ENCODE results near the gene TMEM95. TPM values are rescaled to one million over a fixed set of nuclear protein-coding genes. Genes with fewer than 3 reads are reported as not detected.

The TMEM95 gene
- total and polyA plus RNA-seq, 10 of the 15 experiments (the other 5 are each of a cell fraction or from before 2014, with no cell fraction given) = 0.05 to 0.28 TPM; not detected in 8

DNA sequence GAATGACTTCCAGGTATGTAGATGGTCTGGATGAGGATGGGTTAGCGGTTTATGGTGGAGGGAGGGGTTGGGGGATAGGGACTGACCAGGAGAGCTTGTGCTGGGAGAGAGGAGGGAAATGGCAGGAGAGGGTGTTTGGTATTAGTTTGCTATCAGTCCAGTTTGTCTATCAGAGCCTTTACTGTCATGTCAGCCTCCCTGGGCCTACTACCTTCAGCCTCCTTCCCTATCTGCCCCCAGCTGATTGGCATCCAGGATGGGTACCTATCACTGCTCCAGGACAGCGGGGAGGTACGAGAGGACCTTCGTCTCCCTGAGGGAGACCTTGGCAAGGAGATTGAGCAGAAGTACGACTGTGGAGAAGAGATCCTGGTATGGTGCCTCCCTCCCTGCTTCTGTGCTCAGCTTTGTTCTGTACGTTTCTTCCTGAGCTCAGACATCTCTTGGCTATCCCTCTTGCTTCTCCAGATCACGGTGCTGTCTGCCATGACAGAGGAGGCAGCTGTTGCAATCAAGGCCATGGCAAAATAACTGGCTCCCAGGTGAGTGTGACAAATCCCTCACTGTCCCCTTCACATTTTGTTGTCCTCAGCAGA, 43.7 kb upstream of the TMEM95 start:
- Histone ChIP-seq H3K4me2 (ENCODE audit: control insufficient read depth, insufficient read depth) (peak overlapping the region; percentile 93), H3K4me3 (peak overlapping the region; percentile 99; the same call in 1 of the 2 replicates), H3K9me3 (replicated peaks; ENCODE audit: control insufficient read depth, insufficient read depth, low read length) (no peaks in the 10 kb centered on the region), H3K27me3 (replicated peaks in 1 of 2; ENCODE audit: control insufficient read depth in 2 of 2, insufficient read depth in 2 of 2, low read length in 1 of 2) (no peaks in the 10 kb centered on the region), H3K79me2 (ENCODE audit: control insufficient read depth, insufficient read depth, low read length) (peaks cover 59% of the 10 kb centered on the region), H4K20me1 (ENCODE audit: control insufficient read depth, insufficient read depth) (peaks cover 21% of the 10 kb centered on the region), H3K36me3 (ENCODE audit: control insufficient read depth in 2 of 2, insufficient read depth in 2 of 2, low read length in 1 of 2) (peaks cover 25 to 35% of the 10 kb centered on the region in 2 experiments), H3K4me1 (ENCODE audit: control insufficient read depth, insufficient read depth, low read length) (peaks cover 24% of the 10 kb centered on the region), H2AFZ (ENCODE audit: control insufficient read depth, low read depth, low read length) (no peak overlapping the region), H3K9ac (ENCODE audit: control insufficient read depth, insufficient read depth, low read length) (no peak overlapping the region; the same call in 1 of the 2 replicates), H3K27ac (ENCODE audit: control insufficient read depth, insufficient read depth) (no peak overlapping the region)
- ChIA-PET POLR2A (interaction anchor here (1.5 to 2.6 kb wide), 3 partner anchors 15 to 26 kb away, joined by 3 to 13 read pairs (median 8); partner anchors contain the start of gene ACAP1), RAD21 (ENCODE audit: unreplicated experiment) (no interaction called here), SMC1A (ENCODE audit: uncharacterized antibody, unreplicated experiment) (no interaction called here), CTCF (interaction anchor here (0.9 to 2.1 kb wide), 3 partner anchors 9 to 25 kb away, joined by 3 to 6 read pairs (median 3); partner anchors contain the start of gene ACAP1)
- DNase-seq (ENCODE audit: low read depth, low spot score) = no peak
- TF ChIP-seq POLR2AphosphoS5 (IDR thresholded peaks at IDR 0.05; ENCODE audit: low read length) = peak; percentile 67; the same call in 1 of the 2 replicates
- no peak for TF ChIP-seq GATAD2B (conservative IDR thresholded peaks at IDR 0.05; ENCODE audit: low read depth)
- no peak for ATAC-seq
- TSS peak; percentile 64 for BruUV-seq (replicated peaks)
- in situ Hi-C loops (cut with MboI) (no loop called here), intact Hi-C loops (cut with micrococcal nuclease; ENCODE audit: unreplicated experiment) (no loop called here)
- no peak for FAIRE-seq
- 73% methylated on average over 7 of the region's 7 CpGs for WGBS (ENCODE audit: insufficient coverage, insufficient replicate concordance, low lambda C conversion rate, missing lambda C conversion rate)

GRCh38 chr17:7312432-7313087, 42.4 kb upstream of the TMEM95 start:
- ChIA-PET SMC1A (ENCODE audit: uncharacterized antibody, unreplicated experiment) (interaction anchor here (1.0 kb wide), 1 partner anchor 13 kb away, joined by 3 read pairs; no protein-coding TSS in a partner anchor), RAD21 (ENCODE audit: unreplicated experiment) (no interaction called here), CTCF (interaction anchor here (0.7 to 1.2 kb wide), 3 partner anchors 16 to 267 kb away, joined by 3 read pairs; no protein-coding TSS in a partner anchor), POLR2A (interaction anchor here (0.6 to 2.6 kb wide), 4 partner anchors 17 to 196 kb away, joined by 3 to 13 read pairs (median 4); partner anchors contain the start of genes ACAP1 and NEURL4)
- DNase-seq (ENCODE audit: low read depth, low spot score) (no peak), ATAC-seq (no peak), FAIRE-seq (no peak)
- in situ Hi-C loops (cut with MboI) (no loop called here), intact Hi-C loops (cut with micrococcal nuclease; ENCODE audit: unreplicated experiment) (no loop called here)
- Histone ChIP-seq H3K4me2 (ENCODE audit: control insufficient read depth, insufficient read depth) (peak overlapping the region; percentile 54; the same call in 1 of the 2 replicates), H3K9ac (ENCODE audit: control insufficient read depth, insufficient read depth, low read length) (no peak overlapping the region), H3K4me3 (no peak overlapping the region), H3K79me2 (ENCODE audit: control insufficient read depth, insufficient read depth, low read length) (peaks cover 58% of the 10 kb centered on the region), H2AFZ (ENCODE audit: control insufficient read depth, low read depth, low read length) (no peak overlapping the region), H3K27ac (ENCODE audit: control insufficient read depth, insufficient read depth) (no peak overlapping the region), H3K27me3 (replicated peaks in 1 of 2; ENCODE audit: control insufficient read depth in 2 of 2, insufficient read depth in 2 of 2, low read length in 1 of 2) (no peaks in the 10 kb centered on the region), H3K4me1 (ENCODE audit: control insufficient read depth, insufficient read depth, low read length) (peaks cover 24% of the 10 kb centered on the region), H3K36me3 (ENCODE audit: control insufficient read depth in 2 of 2, insufficient read depth in 2 of 2, low read length in 1 of 2) (peaks cover 27 to 35% of the 10 kb centered on the region in 2 experiments), H4K20me1 (ENCODE audit: control insufficient read depth, insufficient read depth) (peaks cover 21% of the 10 kb centered on the region), H3K9me3 (replicated peaks; ENCODE audit: control insufficient read depth, insufficient read depth, low read length) (no peaks in the 10 kb centered on the region)
- WGBS (ENCODE audit: insufficient coverage, insufficient replicate concordance, low lambda C conversion rate, missing lambda C conversion rate) = 71% methylated on average over 7 of the region's 7 CpGs
- no TSS peak for BruUV-seq (replicated peaks)
- no peak for TF ChIP-seq SMAD1 (IDR thresholded peaks at IDR 0.05; ENCODE audit: low read depth, partially characterized antibody)
- no peak for TF ChIP-seq CREB1 (IDR thresholded peaks at IDR 0.05; ENCODE audit: low read depth)
- TF ChIP-seq SUPT20H (IDR thresholded peaks at IDR 0.05; ENCODE audit: borderline replicate concordance, control insufficient read depth, low read depth, low read length) = no peak
- peak; percentile 31 for TF ChIP-seq POLR2A (IDR thresholded peaks at IDR 0.05; ENCODE audit: low read depth, low read length)
- no peak for TF ChIP-seq RBBP5 (conservative IDR thresholded peaks at IDR 0.05)
- TF ChIP-seq NFIC (IDR thresholded peaks at IDR 0.05; ENCODE audit: low read depth, low read length) = no peak
- TF ChIP-seq E2F8 (IDR thresholded peaks at IDR 0.05; ENCODE audit: low read depth, partially characterized antibody) = no peak
- peak; percentile 17; the same call in 1 of the 2 replicates for TF ChIP-seq SMAD5 (IDR thresholded peaks at IDR 0.05; ENCODE audit: low read depth)
- TF ChIP-seq, protein P1, sequence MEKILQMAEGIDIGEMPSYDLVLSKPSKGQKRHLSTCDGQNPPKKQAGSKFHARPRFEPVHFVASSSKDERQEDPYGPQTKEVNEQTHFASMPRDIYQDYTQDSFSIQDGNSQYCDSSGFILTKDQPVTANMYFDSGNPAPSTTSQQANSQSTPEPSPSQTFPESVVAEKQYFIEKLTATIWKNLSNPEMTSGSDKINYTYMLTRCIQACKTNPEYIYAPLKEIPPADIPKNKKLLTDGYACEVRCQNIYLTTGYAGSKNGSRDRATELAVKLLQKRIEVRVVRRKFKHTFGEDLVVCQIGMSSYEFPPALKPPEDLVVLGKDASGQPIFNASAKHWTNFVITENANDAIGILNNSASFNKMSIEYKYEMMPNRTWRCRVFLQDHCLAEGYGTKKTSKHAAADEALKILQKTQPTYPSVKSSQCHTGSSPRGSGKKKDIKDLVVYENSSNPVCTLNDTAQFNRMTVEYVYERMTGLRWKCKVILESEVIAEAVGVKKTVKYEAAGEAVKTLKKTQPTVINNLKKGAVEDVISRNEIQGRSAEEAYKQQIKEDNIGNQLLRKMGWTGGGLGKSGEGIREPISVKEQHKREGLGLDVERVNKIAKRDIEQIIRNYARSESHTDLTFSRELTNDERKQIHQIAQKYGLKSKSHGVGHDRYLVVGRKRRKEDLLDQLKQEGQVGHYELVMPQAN (conservative IDR thresholded peaks at IDR 0.05) = no peak

Data from GM12878 (cell line).